Measurements from ENCODE around the gene CDC6.
"Not testable (repeated sequence)": the region's sequence is repeated elsewhere in the genome, so short reads cannot be mapped to it uniquely, and the experiment has no call there.

The CDC6 gene

GRCh38 chr17:40290629-40291280 is 3.1 kb downstream of the CDC6 start:
- DNase-seq = peak; percentile 80 to 85

- no peak for DNase-seq
These were observed 3.6 kb downstream of the CDC6 start for GRCh38 chr17:40291281-40291664.

- DNase-seq = no peak
These were observed 5.7 kb downstream of the CDC6 start for GRCh38 chr17:40293363-40293762.

GRCh38 chr17:40295488-40296436 is 8.1 kb downstream of the CDC6 start:
- no peak for DNase-seq

- DNase-seq = no peak
These were observed 9.8 kb downstream of the CDC6 start for GRCh38 chr17:40297511-40297910.

GRCh38 chr17:40298726-40299125 is 11.0 kb downstream of the CDC6 start:
- no peak for DNase-seq

GRCh38 chr17:40299159-40299757 is 11.6 kb downstream of the CDC6 start:
- not testable (repeated sequence) for DNase-seq

GRCh38 chr17:40301315-40301714 is 13.6 kb downstream of the CDC6 start:
- DNase-seq = no peak

- DNase-seq = peak; percentile 85 to 87
These were observed 15.5 kb downstream of the CDC6 start for GRCh38 chr17:40303009-40303657.

GRCh38 chr17:40303708-40304551 is 16.3 kb downstream of the CDC6 start:
- no peak for DNase-seq

- not testable (repeated sequence) for DNase-seq
These were observed 16.8 kb downstream of the CDC6 start for GRCh38 chr17:40304552-40304863.

- DNase-seq = not testable (repeated sequence)
These were observed 17.2 kb downstream of the CDC6 start for GRCh38 chr17:40304866-40305265.

GRCh38 chr17:40306395-40306794 is 18.7 kb downstream of the CDC6 start:
- no peak for DNase-seq

GRCh38 chr17:40307001-40307730 is 19.5 kb downstream of the CDC6 start:
- DNase-seq = no peak

GRCh38 chr17:40307740-40308239 is 20.1 kb downstream of the CDC6 start:
- no peak for DNase-seq

- DNase-seq = no peak
These were observed 21.6 kb downstream of the CDC6 start, which contains the start of gene RARA for GRCh38 chr17:40309031-40309948. RARA (plus strand) TSS chr17:40309180; CDS start chr17:40331219, 22,039 bp downstream.

GRCh38 chr17:40309949-40310510 is 22.4 kb downstream of the CDC6 start:
- DNase-seq = no peak

- DNase-seq = no peak
These were observed 23.3 kb downstream of the CDC6 start for GRCh38 chr17:40310882-40311391.

GRCh38 chr17:40311575-40311974 is 23.9 kb downstream of the CDC6 start:
- peak; percentile 63 to 71 for DNase-seq

Measured in AML-193 (cell line).